ENCODE results near the gene KNDC1. TPM values are rescaled to one million over a fixed set of nuclear protein-coding genes. Genes with fewer than 3 reads are reported as not detected.

KNDC1 gene
- total and polyA plus RNA-seq, 2 experiments from 2014 or later, result 1.8 to 16.0 TPM

GRCh38 chr10:133211141-133211830 is 51.3 kb downstream of the KNDC1 start:
- H3K4me2 ChIP-seq, result no peak overlapping the region
- no peak overlapping the region for H3K4me3 ChIP-seq
- H3F3A ChIP-seq (replicated peaks; ENCODE audit: low read depth), result 0 out of 2 replicates have a peak, but pooled peaks cover 3% of the 10 kb centered on the region
- no peak overlapping the region for H3K27ac ChIP-seq (ENCODE audit: low read depth)
- H3K79me2 ChIP-seq (replicated peaks; ENCODE audit: insufficient read depth), result no peaks in the 10 kb centered on the region
- Mint-ChIP-seq H3K27ac (no peak overlapping the region), H3K27me3 (ENCODE audit: insufficient read depth, low read depth, poor library complexity) (peaks cover 5% of the 10 kb centered on the region), H3K4me1 (no peaks in the 10 kb centered on the region), H3K36me3 (ENCODE audit: low read depth) (peaks cover 3% of the 10 kb centered on the region; the same call in 1 of the 3 replicates), H3K9me3 (no peaks in the 10 kb centered on the region; the same call in 2 of the 3 replicates), H3K4me3 (no peak overlapping the region)
- ATAC-seq (no peak), DNase-seq (ENCODE audit: low spot score) (no peak)
- H2AFZ ChIP-seq, result no peak overlapping the region
- H3K4me1 ChIP-seq (ENCODE audit: insufficient read depth), result no peaks in the 10 kb centered on the region
- TF ChIP-seq ETS1 (IDR thresholded peaks at IDR 0.05), result no peak
- no peak for TF ChIP-seq JUNB (IDR thresholded peaks at IDR 0.05; ENCODE audit: unreplicated experiment)
- no peak for TF ChIP-seq ZNF462 (CRISPR knock-in tag; IDR thresholded peaks at IDR 0.05)
- TF ChIP-seq EZH2 (IDR thresholded peaks at IDR 0.05; ENCODE audit: low read depth, unreplicated experiment), result no peak
- TF ChIP-seq, protein P1, sequence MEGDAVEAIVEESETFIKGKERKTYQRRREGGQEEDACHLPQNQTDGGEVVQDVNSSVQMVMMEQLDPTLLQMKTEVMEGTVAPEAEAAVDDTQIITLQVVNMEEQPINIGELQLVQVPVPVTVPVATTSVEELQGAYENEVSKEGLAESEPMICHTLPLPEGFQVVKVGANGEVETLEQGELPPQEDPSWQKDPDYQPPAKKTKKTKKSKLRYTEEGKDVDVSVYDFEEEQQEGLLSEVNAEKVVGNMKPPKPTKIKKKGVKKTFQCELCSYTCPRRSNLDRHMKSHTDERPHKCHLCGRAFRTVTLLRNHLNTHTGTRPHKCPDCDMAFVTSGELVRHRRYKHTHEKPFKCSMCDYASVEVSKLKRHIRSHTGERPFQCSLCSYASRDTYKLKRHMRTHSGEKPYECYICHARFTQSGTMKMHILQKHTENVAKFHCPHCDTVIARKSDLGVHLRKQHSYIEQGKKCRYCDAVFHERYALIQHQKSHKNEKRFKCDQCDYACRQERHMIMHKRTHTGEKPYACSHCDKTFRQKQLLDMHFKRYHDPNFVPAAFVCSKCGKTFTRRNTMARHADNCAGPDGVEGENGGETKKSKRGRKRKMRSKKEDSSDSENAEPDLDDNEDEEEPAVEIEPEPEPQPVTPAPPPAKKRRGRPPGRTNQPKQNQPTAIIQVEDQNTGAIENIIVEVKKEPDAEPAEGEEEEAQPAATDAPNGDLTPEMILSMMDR (conservative IDR thresholded peaks at IDR 0.05; ENCODE audit: low read depth in 2 of 2), result no peak
- no peak for TF ChIP-seq NANOG (IDR thresholded peaks at IDR 0.05; ENCODE audit: borderline replicate concordance)
- no peak for TF ChIP-seq EZH2phosphoT487 (IDR thresholded peaks at IDR 0.05; ENCODE audit: unreplicated experiment)
- no peak for TF ChIP-seq STAT1 (IDR thresholded peaks at IDR 0.05; ENCODE audit: unreplicated experiment)
- TF ChIP-seq POLR2AphosphoS5 (IDR thresholded peaks at IDR 0.05; ENCODE audit: low read depth), result no peak
- no peak for TF ChIP-seq REST (IDR thresholded peaks at IDR 0.05; ENCODE audit: unreplicated experiment)
- no peak for TF ChIP-seq ZNF114 (CRISPR knock-in tag; IDR thresholded peaks at IDR 0.05)
- no peak for TF ChIP-seq CREB1 (CRISPR knock-in tag; IDR thresholded peaks at IDR 0.05; ENCODE audit: low read depth)
- no peak for TF ChIP-seq ZNF331 (CRISPR knock-in tag; IDR thresholded peaks at IDR 0.05; ENCODE audit: low read depth)
- H4K20me1 ChIP-seq (replicated peaks; ENCODE audit: insufficient read depth), result no peaks in the 10 kb centered on the region
- peaks cover 4% of the 10 kb centered on the region; the same call in 1 of the 2 replicates for H3K9me2 ChIP-seq (ENCODE audit: insufficient read depth)
- no peaks in the 10 kb centered on the region for H3K36me3 ChIP-seq (ENCODE audit: insufficient read depth)
- no peaks in the 10 kb centered on the region for H3K27me3 ChIP-seq (ENCODE audit: insufficient read depth)

Data from GM23338 (cell line).